ENCODE results near the gene ZBTB38.

ZBTB38 gene

GRCh38 chr3:141382571-141382970 is 14.3 kb downstream of the ZBTB38 start:
- no peak overlapping the region for H3K4me3 ChIP-seq (ENCODE audit: low read depth, low read length)
- DNase-seq (ENCODE audit: low read depth), result no peak

- DNase-seq (ENCODE audit: low read depth), result peak; percentile 42
- peak overlapping the region; percentile 20 for H3K4me3 ChIP-seq (ENCODE audit: low read depth, low read length)
Observed at GRCh38 chr3:141383555-141384129, 15.3 kb downstream of the ZBTB38 start.

GRCh38 chr3:141384157-141384556 is 15.9 kb downstream of the ZBTB38 start:
- no peak overlapping the region for H3K4me3 ChIP-seq (ENCODE audit: low read depth, low read length)
- no peak for DNase-seq (ENCODE audit: low read depth)

- no peak overlapping the region for H3K4me3 ChIP-seq (ENCODE audit: low read depth, low read length)
- no peak for DNase-seq (ENCODE audit: low read depth)
Observed at GRCh38 chr3:141384575-141384974, 16.3 kb downstream of the ZBTB38 start.

- no peak for DNase-seq (ENCODE audit: low read depth)
- peak overlapping the region; percentile 32 for H3K4me3 ChIP-seq (ENCODE audit: low read depth, low read length)
Observed at GRCh38 chr3:141385406-141386125, 17.3 kb downstream of the ZBTB38 start.

GRCh38 chr3:141386126-141386488 is 17.8 kb downstream of the ZBTB38 start:
- H3K4me3 ChIP-seq (ENCODE audit: low read depth, low read length), result peak overlapping the region; percentile 32
- no peak for DNase-seq (ENCODE audit: low read depth)

- DNase-seq (ENCODE audit: low read depth), result no peak
- peak overlapping the region; percentile 32 for H3K4me3 ChIP-seq (ENCODE audit: low read depth, low read length)
Observed at GRCh38 chr3:141386611-141387111, 18.4 kb downstream of the ZBTB38 start.

GRCh38 chr3:141387516-141387915 is 19.2 kb downstream of the ZBTB38 start:
- DNase-seq (ENCODE audit: low read depth), result no peak
- no peak overlapping the region for H3K4me3 ChIP-seq (ENCODE audit: low read depth, low read length)

GRCh38 chr3:141388395-141388794 is 20.1 kb downstream of the ZBTB38 start:
- no peak for DNase-seq (ENCODE audit: low read depth)
- no peak overlapping the region for H3K4me3 ChIP-seq (ENCODE audit: low read depth, low read length)

GRCh38 chr3:141388823-141389621 is 20.7 kb downstream of the ZBTB38 start:
- no peak overlapping the region for H3K4me3 ChIP-seq (ENCODE audit: low read depth, low read length)
- no peak for DNase-seq (ENCODE audit: low read depth)

- no peak overlapping the region for H3K4me3 ChIP-seq (ENCODE audit: low read depth, low read length)
- DNase-seq (ENCODE audit: low read depth), result no peak
Observed at GRCh38 chr3:141389703-141390102, 21.4 kb downstream of the ZBTB38 start.

GRCh38 chr3:141390747-141391146 is 22.4 kb downstream of the ZBTB38 start:
- no peak for DNase-seq (ENCODE audit: low read depth)
- H3K4me3 ChIP-seq (ENCODE audit: low read depth, low read length), result no peak overlapping the region

- DNase-seq (ENCODE audit: low read depth), result no peak
- H3K4me3 ChIP-seq (ENCODE audit: low read depth, low read length), result no peak overlapping the region
Observed at GRCh38 chr3:141391298-141391990, 23.1 kb downstream of the ZBTB38 start.

GRCh38 chr3:141391991-141392316 is 23.6 kb downstream of the ZBTB38 start:
- DNase-seq (ENCODE audit: low read depth), result no peak
- H3K4me3 ChIP-seq (ENCODE audit: low read depth, low read length), result no peak overlapping the region

- no peak for DNase-seq (ENCODE audit: low read depth)
- no peak overlapping the region for H3K4me3 ChIP-seq (ENCODE audit: low read depth, low read length)
Observed at GRCh38 chr3:141392416-141392815, 24.1 kb downstream of the ZBTB38 start.

- DNase-seq (ENCODE audit: low read depth), result no peak
- no peak overlapping the region for H3K4me3 ChIP-seq (ENCODE audit: low read depth, low read length)
Observed at GRCh38 chr3:141392897-141393734, 24.8 kb downstream of the ZBTB38 start.

GRCh38 chr3:141393735-141394076 is 25.4 kb downstream of the ZBTB38 start:
- DNase-seq (ENCODE audit: low read depth), result no peak
- H3K4me3 ChIP-seq (ENCODE audit: low read depth, low read length), result no peak overlapping the region

- no peak for DNase-seq (ENCODE audit: low read depth)
- H3K4me3 ChIP-seq (ENCODE audit: low read depth, low read length), result no peak overlapping the region
Observed at GRCh38 chr3:141394560-141394959, 26.3 kb downstream of the ZBTB38 start.

- no peak overlapping the region for H3K4me3 ChIP-seq (ENCODE audit: low read depth, low read length)
Observed at GRCh38 chr3:141395005-141395589, 26.8 kb downstream of the ZBTB38 start.

More at GRCh38 chr3:141395005-141395589, 26.8 kb downstream of the ZBTB38 start:
- DNase-seq (ENCODE audit: low read depth), result no peak

Measured in skeletal muscle cell (primary cell).